SU-DHL-6 (cell line): ENCODE results near the gene GRM1.

Source experiments
- EZH2phosphoT487 ChIP-seq: fragments of 200-600 bp; sonication (generic), shearing (Covaris generic); conservative IDR thresholded peaks from 2 replicates; pipeline ENCODE4 v1.6.1; 2018; ENCODE audit warnings: mild to moderate bottlenecking, antibody characterized with exemption, low read length, moderate library complexity, mixed read lengths
- TF ChIP-seq, protein P1 (sequence below): fragments of 200-600 bp; sonication (generic); IDR thresholded peaks from one replicate; pipeline ENCODE4 v1.5.1; 2017; ENCODE audit warnings: antibody characterized with exemption, mild to moderate bottlenecking, low read length, moderate library complexity; ENCODE audit not compliant: insufficient read depth, poor library complexity, severe bottlenecking

DNA sequence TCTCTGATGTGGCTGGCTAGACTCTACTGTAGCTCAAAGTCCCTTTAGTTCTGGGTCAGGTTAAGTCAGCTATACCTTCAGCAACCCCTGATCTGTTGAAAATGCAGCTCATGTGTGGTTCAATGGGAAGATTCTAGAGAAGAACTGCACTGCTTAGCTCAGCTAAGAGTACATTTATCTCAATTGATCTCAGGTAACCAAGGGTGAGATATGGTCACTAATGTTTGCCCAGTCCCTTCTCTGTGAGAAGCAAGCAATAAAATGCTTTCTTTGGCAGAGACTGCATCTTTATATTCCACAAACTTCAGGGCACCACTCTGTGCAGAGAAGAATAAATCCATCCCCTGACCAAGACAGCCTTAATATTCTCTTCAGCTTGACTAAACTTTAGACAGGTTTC lies 274.1 kb downstream of the GRM1 start:
- TF ChIP-seq, protein P1, sequence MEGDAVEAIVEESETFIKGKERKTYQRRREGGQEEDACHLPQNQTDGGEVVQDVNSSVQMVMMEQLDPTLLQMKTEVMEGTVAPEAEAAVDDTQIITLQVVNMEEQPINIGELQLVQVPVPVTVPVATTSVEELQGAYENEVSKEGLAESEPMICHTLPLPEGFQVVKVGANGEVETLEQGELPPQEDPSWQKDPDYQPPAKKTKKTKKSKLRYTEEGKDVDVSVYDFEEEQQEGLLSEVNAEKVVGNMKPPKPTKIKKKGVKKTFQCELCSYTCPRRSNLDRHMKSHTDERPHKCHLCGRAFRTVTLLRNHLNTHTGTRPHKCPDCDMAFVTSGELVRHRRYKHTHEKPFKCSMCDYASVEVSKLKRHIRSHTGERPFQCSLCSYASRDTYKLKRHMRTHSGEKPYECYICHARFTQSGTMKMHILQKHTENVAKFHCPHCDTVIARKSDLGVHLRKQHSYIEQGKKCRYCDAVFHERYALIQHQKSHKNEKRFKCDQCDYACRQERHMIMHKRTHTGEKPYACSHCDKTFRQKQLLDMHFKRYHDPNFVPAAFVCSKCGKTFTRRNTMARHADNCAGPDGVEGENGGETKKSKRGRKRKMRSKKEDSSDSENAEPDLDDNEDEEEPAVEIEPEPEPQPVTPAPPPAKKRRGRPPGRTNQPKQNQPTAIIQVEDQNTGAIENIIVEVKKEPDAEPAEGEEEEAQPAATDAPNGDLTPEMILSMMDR = no peak
- TF ChIP-seq EZH2phosphoT487 = no peak
